Measurements from ENCODE around the gene UMODL1. TPM values are rescaled to one million over a fixed set of nuclear protein-coding genes. Genes with fewer than 3 reads are reported as not detected.
A peak's percentile ranks its signal among the peaks of the same experiment; 100 is the strongest.

Gene UMODL1
- total RNA-seq, 3 donors from 2014 or later (not counting 1 experiment from before 2014, with no cell fraction given): 0.14 to 0.28 TPM; not detected in 1

DNA sequence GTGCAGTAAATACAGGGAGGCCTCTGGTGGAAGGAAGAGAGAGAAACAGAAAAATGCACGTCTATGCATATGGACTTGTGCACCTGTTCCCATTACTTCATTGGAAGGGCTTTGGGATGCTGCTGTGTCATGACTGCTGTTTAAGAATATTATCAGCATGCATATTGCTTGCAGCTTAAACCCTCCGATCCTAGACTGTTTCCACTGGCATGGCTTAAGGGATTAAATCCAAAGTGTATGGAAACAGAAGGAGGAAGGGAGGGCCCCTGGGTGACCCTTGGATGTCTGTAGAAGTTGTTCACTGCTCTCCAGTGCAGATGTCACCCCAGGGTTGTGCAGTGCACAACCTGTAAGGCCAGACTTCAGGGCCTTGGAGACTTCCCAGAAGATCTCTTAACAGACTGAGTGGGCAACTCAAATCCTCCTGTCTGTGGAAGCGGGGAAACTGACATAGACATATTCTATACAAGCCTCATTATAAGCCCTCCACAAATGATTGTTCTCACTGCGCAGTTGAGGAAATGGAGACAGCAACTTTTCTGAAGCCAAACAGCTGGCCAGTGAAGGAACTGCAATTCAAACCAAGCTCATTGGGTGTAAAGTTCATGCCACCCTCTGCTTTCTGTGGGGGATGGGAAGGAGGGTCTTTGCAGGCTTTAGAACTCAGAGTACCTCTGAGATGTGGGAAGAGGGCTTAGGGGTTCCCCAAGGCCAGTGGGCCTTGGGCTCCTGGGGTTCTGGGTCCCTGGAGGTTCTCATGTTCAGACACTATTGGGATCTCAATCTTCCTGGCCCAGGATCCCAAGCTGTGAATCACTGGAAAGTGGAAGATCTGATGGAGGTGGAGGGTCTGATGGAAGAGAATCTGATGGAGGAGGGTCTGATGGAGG, 73.8 kb downstream of the UMODL1 start:
- intact Hi-C loops (cut with micrococcal nuclease): loop anchor here (1.0 to 2.0 kb wide), 2 partner anchors 113 to 306 kb away; no protein-coding TSS in a partner anchor
- Mint-ChIP-seq H3K4me1 (peaks cover 8 to 12% of the 10 kb centered on the region in 2 donors), H3K27ac (peak overlapping the region; percentile 31 to 78), H3K9me3 (no peaks in the 10 kb centered on the region), H3K27me3 (ENCODE audit: low read depth in 2 of 2) (peaks cover 15 to 18% of the 10 kb centered on the region in 2 donors), H3K36me3 (no peaks in the 10 kb centered on the region), H3K4me3 (no peak overlapping the region)
- ATAC-seq: no peak
- WGBS (ENCODE audit: insufficient coverage): 89% methylated on average over 4 of the region's 4 CpGs
- H3K36me3 ChIP-seq (ENCODE audit: control insufficient read depth, insufficient read depth, low read length): no peaks in the 10 kb centered on the region
- H3K9me3 ChIP-seq (ENCODE audit: control insufficient read depth, insufficient read depth, low read length): no peaks in the 10 kb centered on the region
- TF ChIP-seq, protein P1, sequence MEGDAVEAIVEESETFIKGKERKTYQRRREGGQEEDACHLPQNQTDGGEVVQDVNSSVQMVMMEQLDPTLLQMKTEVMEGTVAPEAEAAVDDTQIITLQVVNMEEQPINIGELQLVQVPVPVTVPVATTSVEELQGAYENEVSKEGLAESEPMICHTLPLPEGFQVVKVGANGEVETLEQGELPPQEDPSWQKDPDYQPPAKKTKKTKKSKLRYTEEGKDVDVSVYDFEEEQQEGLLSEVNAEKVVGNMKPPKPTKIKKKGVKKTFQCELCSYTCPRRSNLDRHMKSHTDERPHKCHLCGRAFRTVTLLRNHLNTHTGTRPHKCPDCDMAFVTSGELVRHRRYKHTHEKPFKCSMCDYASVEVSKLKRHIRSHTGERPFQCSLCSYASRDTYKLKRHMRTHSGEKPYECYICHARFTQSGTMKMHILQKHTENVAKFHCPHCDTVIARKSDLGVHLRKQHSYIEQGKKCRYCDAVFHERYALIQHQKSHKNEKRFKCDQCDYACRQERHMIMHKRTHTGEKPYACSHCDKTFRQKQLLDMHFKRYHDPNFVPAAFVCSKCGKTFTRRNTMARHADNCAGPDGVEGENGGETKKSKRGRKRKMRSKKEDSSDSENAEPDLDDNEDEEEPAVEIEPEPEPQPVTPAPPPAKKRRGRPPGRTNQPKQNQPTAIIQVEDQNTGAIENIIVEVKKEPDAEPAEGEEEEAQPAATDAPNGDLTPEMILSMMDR (IDR thresholded peaks at IDR 0.05): no peak
- H3K4me1 ChIP-seq (ENCODE audit: control insufficient read depth, insufficient read depth, low read length): peaks cover 16% of the 10 kb centered on the region
- no peak overlapping the region for H3K27ac ChIP-seq (ENCODE audit: low read length)
- no peak overlapping the region for H3K4me3 ChIP-seq (ENCODE audit: low read length)
- no peaks in the 10 kb centered on the region for H3K27me3 ChIP-seq (ENCODE audit: control insufficient read depth, insufficient read depth, low read length)
- DNase-seq: no peak

DNA sequence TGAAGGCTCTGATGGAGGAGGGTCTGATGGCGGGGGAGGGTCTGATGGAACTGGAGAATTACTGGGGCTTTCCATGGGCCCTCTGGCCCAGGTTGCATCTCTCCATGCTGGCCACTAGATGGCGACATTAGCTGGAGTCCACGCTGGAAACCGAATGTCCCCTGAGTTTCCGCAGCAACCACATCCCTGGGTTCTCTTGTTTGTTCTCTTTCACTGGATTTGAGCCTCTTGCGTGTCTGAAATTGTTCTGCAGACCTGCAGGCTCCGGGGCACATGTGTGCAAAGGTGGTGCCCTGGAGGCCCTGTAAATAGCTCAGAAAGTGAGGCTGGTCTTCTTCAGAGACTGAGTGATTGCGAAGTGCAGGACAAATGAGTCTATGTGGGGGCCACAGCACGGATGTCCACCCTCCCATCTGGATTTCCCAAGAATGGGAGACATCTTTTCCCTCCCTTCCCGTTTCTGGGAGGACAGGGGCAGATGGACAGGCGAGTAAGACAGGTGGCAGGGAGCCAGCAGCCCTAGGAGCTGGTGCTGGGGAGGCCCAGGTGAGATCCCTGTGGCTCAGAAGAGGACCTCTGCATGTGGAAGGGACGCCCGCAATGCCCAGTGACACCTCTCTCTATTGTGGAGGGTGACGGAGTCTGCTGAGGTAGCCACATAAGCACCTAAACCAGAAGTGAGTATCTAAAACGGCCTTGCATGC, 74.6 kb downstream of the UMODL1 start:
- peak overlapping the region; percentile 31 to 78 for H3K27ac Mint-ChIP-seq
- Histone ChIP-seq H3K27ac (ENCODE audit: low read length) (no peak overlapping the region), H3K4me3 (ENCODE audit: low read length) (no peak overlapping the region), H3K4me1 (ENCODE audit: control insufficient read depth, insufficient read depth, low read length) (peaks cover 14% of the 10 kb centered on the region), H3K9me3 (ENCODE audit: control insufficient read depth, insufficient read depth, low read length) (no peaks in the 10 kb centered on the region), H3K36me3 (ENCODE audit: control insufficient read depth, insufficient read depth, low read length) (no peaks in the 10 kb centered on the region), H3K27me3 (ENCODE audit: control insufficient read depth, insufficient read depth, low read length) (no peaks in the 10 kb centered on the region)
- no peak overlapping the region for H3K4me3 Mint-ChIP-seq
- peaks cover 12 to 18% of the 10 kb centered on the region in 2 donors for H3K27me3 Mint-ChIP-seq (ENCODE audit: low read depth in 2 of 2)
- peaks cover 8 to 12% of the 10 kb centered on the region in 2 donors for H3K4me1 Mint-ChIP-seq
- ATAC-seq: peak; percentile 84 to 93 (median 92)
- no peaks in the 10 kb centered on the region for H3K36me3 Mint-ChIP-seq
- no peaks in the 10 kb centered on the region for H3K9me3 Mint-ChIP-seq
- TF ChIP-seq, protein P1 (IDR thresholded peaks at IDR 0.05): peak; percentile 86
- intact Hi-C loops (cut with micrococcal nuclease): loop anchor here (1.0 to 2.0 kb wide), 2 partner anchors 113 to 305 kb away; no protein-coding TSS in a partner anchor
- DNase-seq: peak; percentile 54 to 88
- WGBS (ENCODE audit: insufficient coverage): 43% methylated on average over 15 of the region's 15 CpGs

GRCh38 chr21:42146273-42146805, 75.2 kb downstream of the UMODL1 start:
- H3K4me3 Mint-ChIP-seq: no peak overlapping the region
- peaks cover 12 to 18% of the 10 kb centered on the region in 2 donors for H3K27me3 Mint-ChIP-seq (ENCODE audit: low read depth in 2 of 2)
- intact Hi-C loops (cut with micrococcal nuclease): no loop called here
- peak in 1 of 2 donors; percentile 11 for DNase-seq
- no peak overlapping the region for H3K27ac Mint-ChIP-seq
- Histone ChIP-seq H3K36me3 (ENCODE audit: control insufficient read depth, insufficient read depth, low read length) (no peaks in the 10 kb centered on the region), H3K9me3 (ENCODE audit: control insufficient read depth, insufficient read depth, low read length) (no peaks in the 10 kb centered on the region), H3K4me3 (ENCODE audit: low read length) (no peak overlapping the region), H3K27ac (ENCODE audit: low read length) (no peak overlapping the region), H3K4me1 (ENCODE audit: control insufficient read depth, insufficient read depth, low read length) (peaks cover 14% of the 10 kb centered on the region), H3K27me3 (ENCODE audit: control insufficient read depth, insufficient read depth, low read length) (no peaks in the 10 kb centered on the region)
- WGBS (ENCODE audit: insufficient coverage): 90% methylated on average over 10 of the region's 10 CpGs
- TF ChIP-seq, protein P1 (IDR thresholded peaks at IDR 0.05): no peak
- H3K9me3 Mint-ChIP-seq: no peaks in the 10 kb centered on the region
- ATAC-seq: no peak
- peaks cover 8 to 12% of the 10 kb centered on the region in 2 donors for H3K4me1 Mint-ChIP-seq
- no peaks in the 10 kb centered on the region for H3K36me3 Mint-ChIP-seq
